ENCODE measurements around the gene TDP2. TPM values are rescaled to one million over a fixed set of nuclear protein-coding genes. Genes with fewer than 3 reads are reported as not detected.

The TDP2 gene
- total RNA-seq, 4 donors from 2014 or later, result 12.2 to 31.9 (median 19.7) TPM

GRCh38 chr6:24649691-24650090 lies 17.0 kb downstream of the TDP2 start:
- Histone ChIP-seq H3K27me3 (peaks cover 0 to 8% (median 0%) of the 10 kb centered on the region in 4 donors), H3K4me3 (no peak overlapping the region), H3K27ac (no peak overlapping the region), H3K36me3 (peaks cover 0 to 55% (median 9%) of the 10 kb centered on the region in 3 donors), H3K9me3 (no peaks in the 10 kb centered on the region), H3K4me1 (peaks cover 4 to 22% (median 14%) of the 10 kb centered on the region in 3 donors)
- no peak for DNase-seq
- intact Hi-C loops (cut with DNase I), result no loop called here
- TF ChIP-seq CTCF (IDR thresholded peaks at IDR 0.05) (no peak), POLR2A (IDR thresholded peaks at IDR 0.05) (no peak)
- 68 to 70% methylated on average over 2 of the region's 2 CpGs for WGBS, 2 donors

GRCh38 chr6:24648276-24648675 lies 18.4 kb downstream of the TDP2 start:
- no peak for DNase-seq
- peaks cover 0 to 41% (median 9%) of the 10 kb centered on the region in 3 donors for H3K36me3 ChIP-seq
- no peak overlapping the region for H3K27ac ChIP-seq
- peaks cover 0 to 22% (median 0%) of the 10 kb centered on the region in 4 donors for H3K27me3 ChIP-seq
- no peak overlapping the region for H3K4me3 ChIP-seq
- peaks cover 4 to 22% (median 14%) of the 10 kb centered on the region in 3 donors for H3K4me1 ChIP-seq
- H3K9me3 ChIP-seq, result no peaks in the 10 kb centered on the region
- intact Hi-C loops (cut with DNase I), result no loop called here
- WGBS, 2 donors, result 79 to 95% methylated on average over 3 to 5 of the region's 5 CpGs
- TF ChIP-seq POLR2A (IDR thresholded peaks at IDR 0.05) (no peak), CTCF (IDR thresholded peaks at IDR 0.05) (no peak)

GRCh38 chr6:24646771-24647170 lies 19.9 kb downstream of the TDP2 start:
- no peak overlapping the region for H3K4me3 ChIP-seq
- no peak for DNase-seq
- no peaks in the 10 kb centered on the region for H3K9me3 ChIP-seq
- H3K27ac ChIP-seq, result peak overlapping the region; percentile 44 to 85 (median 66)
- intact Hi-C loops (cut with DNase I), result no loop called here
- H3K27me3 ChIP-seq, result peaks cover 0 to 37% (median 0%) of the 10 kb centered on the region in 4 donors
- TF ChIP-seq CTCF (IDR thresholded peaks at IDR 0.05) (no peak), POLR2A (IDR thresholded peaks at IDR 0.05) (no peak)
- H3K4me1 ChIP-seq, result peaks cover 4 to 22% (median 14%) of the 10 kb centered on the region in 3 donors
- WGBS, 2 donors, result 42 to 44% methylated on average over 8 of the region's 8 CpGs
- peaks cover 0 to 26% (median 9%) of the 10 kb centered on the region in 3 donors for H3K36me3 ChIP-seq

- H3K27me3 ChIP-seq, result peaks cover 0 to 49% (median 0%) of the 10 kb centered on the region in 4 donors
- H3K4me1 ChIP-seq, result peaks cover 4 to 22% (median 14%) of the 10 kb centered on the region in 3 donors
- H3K36me3 ChIP-seq, result peaks cover 0 to 2% (median 0%) of the 10 kb centered on the region in 3 donors
- no peak overlapping the region for H3K4me3 ChIP-seq
- intact Hi-C loops (cut with DNase I), result no loop called here
- H3K9me3 ChIP-seq, result no peaks in the 10 kb centered on the region
- no peak for DNase-seq
- WGBS, 2 donors, result 72 to 78% methylated on average over 4 of the region's 4 CpGs
- TF ChIP-seq CTCF (IDR thresholded peaks at IDR 0.05) (no peak), POLR2A (IDR thresholded peaks at IDR 0.05) (no peak)
- no peak overlapping the region for H3K27ac ChIP-seq
Observed at GRCh38 chr6:24644377-24644776, 22.3 kb downstream of the TDP2 start.

GRCh38 chr6:24643920-24644319 lies 22.8 kb downstream of the TDP2 start:
- WGBS, 2 donors, result 55 to 63% methylated on average over 7 of the region's 7 CpGs
- Histone ChIP-seq H3K4me3 (no peak overlapping the region), H3K4me1 (peaks cover 4 to 22% (median 14%) of the 10 kb centered on the region in 3 donors), H3K36me3 (no peaks in the 10 kb centered on the region), H3K27ac (no peak overlapping the region), H3K27me3 (peaks cover 0 to 54% (median 0%) of the 10 kb centered on the region in 4 donors), H3K9me3 (no peaks in the 10 kb centered on the region)
- no peak for TF ChIP-seq POLR2A (IDR thresholded peaks at IDR 0.05)
- TF ChIP-seq CTCF (IDR thresholded peaks at IDR 0.05), result no peak
- no peak for DNase-seq
- intact Hi-C loops (cut with DNase I), result no loop called here
